OCI-LY1 (cell line): Measurements from ENCODE around the gene FCAMR.

Source experiments
- H2AFZ ChIP-seq: fragments of 200-600 bp; sonication (generic), shearing (Covaris generic); 2 replicates; pipeline ENCODE4 v1.6.0; 2014; ENCODE audit warnings: antibody characterized with exemption, mild to moderate bottlenecking, low read length
- H3F3A ChIP-seq: fragments of 200-600 bp; sonication (generic), shearing (Covaris generic); 2 replicates; pipeline ENCODE4 v1.6.0; 2014; ENCODE audit warnings: mild to moderate bottlenecking, antibody characterized with exemption, low read length, moderate library complexity; ENCODE audit not compliant: insufficient read depth
- H3K27ac ChIP-seq: fragments of 200-600 bp; sonication (generic); 2 replicates; pipeline ENCODE4 v1.5.1; 2014; ENCODE audit warnings: low read length, mixed run types, mild to moderate bottlenecking, low read depth; ENCODE audit not compliant: poor library complexity, severe bottlenecking
- H3K27me3 ChIP-seq: fragments of 200-600 bp; sonication (generic); 2 replicates; pipeline ENCODE4 v1.6.0; 2014; ENCODE audit warnings: antibody characterized with exemption, mild to moderate bottlenecking, low read length, moderate library complexity; ENCODE audit not compliant: insufficient read depth
- H3K36me3 ChIP-seq: fragments of 200-600 bp; sonication (generic); 2 replicates; pipeline ENCODE4 v1.6.1; 2014; ENCODE audit warnings: mild to moderate bottlenecking, antibody characterized with exemption, low read length, moderate library complexity, mixed read lengths; ENCODE audit not compliant: insufficient read depth
- H3K4me1 ChIP-seq: fragments of 200-600 bp; sonication (generic); 2 replicates; pipeline ENCODE4 v1.5.1; 2014; ENCODE audit warnings: mild to moderate bottlenecking, low read length, moderate library complexity; ENCODE audit not compliant: insufficient read depth, severe bottlenecking
- H3K4me2 ChIP-seq: fragments of 200-600 bp; sonication (generic), shearing (Covaris generic); 2 replicates; pipeline ENCODE4 v1.6.1; 2014; ENCODE audit warnings: low read length
- H3K4me3 ChIP-seq: fragments of 200-600 bp; sonication (generic); 2 replicates; pipeline ENCODE4 v1.5.1; 2014; ENCODE audit warnings: low read length, low read depth, mild to moderate bottlenecking, mixed read lengths; ENCODE audit not compliant: poor library complexity, severe bottlenecking
- H3K79me2 ChIP-seq: fragments of 200-600 bp; shearing (Covaris generic); 2 replicates; pipeline ENCODE4 v1.6.1; 2016; ENCODE audit warnings: mixed run types, low read length, mixed read lengths; ENCODE audit not compliant: insufficient read depth
- H3K9ac ChIP-seq: fragments of 200-600 bp; sonication (generic), shearing (Covaris generic); 2 replicates; pipeline ENCODE4 v1.6.1; 2014; ENCODE audit warnings: mild to moderate bottlenecking, low read length, mixed read lengths
- H3K9me2 ChIP-seq: fragments of 200-600 bp; sonication (generic), shearing (Covaris generic); 2 replicates; pipeline ENCODE4 v1.6.1; 2014; ENCODE audit warnings: low read depth, mild to moderate bottlenecking, low read length, mixed read lengths
- H3K9me3 ChIP-seq: fragments of 200-600 bp; shearing (Covaris generic); 2 replicates; pipeline ENCODE4 v1.6.1; 2014; ENCODE audit warnings: low read length, mixed read lengths
- H4K20me1 ChIP-seq: fragments of 200-600 bp; sonication (generic), shearing (Covaris generic); 2 replicates; pipeline ENCODE4 v1.6.0; 2016; ENCODE audit warnings: mild to moderate bottlenecking, low read length; ENCODE audit not compliant: insufficient read depth
- CTCF ChIP-seq: fragments of 200-600 bp; sonication (generic), shearing (Covaris generic); IDR thresholded peaks from 2 replicates; pipeline ENCODE4 v1.5.1; 2017; ENCODE audit warnings: mild to moderate bottlenecking, antibody characterized with exemption, low read length, moderate library complexity, mixed read lengths
- EZH2 ChIP-seq: fragments of 200-600 bp; sonication (generic), shearing (Covaris generic); IDR thresholded peaks from 2 replicates; pipeline ENCODE4 v1.8.0; 2017; ENCODE audit warnings: borderline replicate concordance, mixed run types, mild to moderate bottlenecking, antibody characterized with exemption, low read length, moderate library complexity, mixed read lengths

FCAMR gene

GRCh38 chr1:206963119-206963712 is 7.0 kb downstream of the FCAMR start:
- Histone ChIP-seq H3K4me3 (no peak overlapping the region), H3K4me1 (no peaks in the 10 kb centered on the region), H3K36me3 (no peaks in the 10 kb centered on the region), H3K9me2 (no peaks in the 10 kb centered on the region), H3F3A (no peaks in the 10 kb centered on the region), H3K79me2 (no peaks in the 10 kb centered on the region), H3K27ac (no peak overlapping the region), H3K9me3 (no peaks in the 10 kb centered on the region), H3K4me2 (no peak overlapping the region), H4K20me1 (no peaks in the 10 kb centered on the region), H3K27me3 (peaks cover 5% of the 10 kb centered on the region; the same call in 1 of the 2 replicates), H2AFZ (no peak overlapping the region), H3K9ac (no peak overlapping the region)
- no peak for TF ChIP-seq CTCF
- no peak for TF ChIP-seq EZH2

GRCh38 chr1:206962272-206962671 is 8.0 kb downstream of the FCAMR start:
- Histone ChIP-seq H3K27me3 (peaks cover 5% of the 10 kb centered on the region; the same call in 1 of the 2 replicates), H3K27ac (no peak overlapping the region), H3K9ac (no peak overlapping the region), H3K9me3 (no peaks in the 10 kb centered on the region), H2AFZ (no peak overlapping the region), H3K4me2 (no peak overlapping the region), H3K9me2 (no peaks in the 10 kb centered on the region), H3K79me2 (no peaks in the 10 kb centered on the region), H3F3A (no peaks in the 10 kb centered on the region), H4K20me1 (no peaks in the 10 kb centered on the region), H3K36me3 (no peaks in the 10 kb centered on the region), H3K4me1 (no peaks in the 10 kb centered on the region), H3K4me3 (no peak overlapping the region)
- TF ChIP-seq CTCF, result no peak
- TF ChIP-seq EZH2, result no peak

GRCh38 chr1:206961668-206962067 is 8.6 kb downstream of the FCAMR start:
- no peak overlapping the region for H3K27ac ChIP-seq
- H3K36me3 ChIP-seq, result no peaks in the 10 kb centered on the region
- no peaks in the 10 kb centered on the region for H3K79me2 ChIP-seq
- TF ChIP-seq CTCF, result no peak
- no peak for TF ChIP-seq EZH2
- no peaks in the 10 kb centered on the region for H3K4me1 ChIP-seq
- no peak overlapping the region for H3K4me3 ChIP-seq
- no peaks in the 10 kb centered on the region for H3K9me3 ChIP-seq
- peaks cover 5% of the 10 kb centered on the region; the same call in 1 of the 2 replicates for H3K27me3 ChIP-seq
- H4K20me1 ChIP-seq, result no peaks in the 10 kb centered on the region
- H3F3A ChIP-seq, result no peaks in the 10 kb centered on the region
- no peak overlapping the region for H3K9ac ChIP-seq
- H3K9me2 ChIP-seq, result no peaks in the 10 kb centered on the region
- no peak overlapping the region for H2AFZ ChIP-seq
- no peak overlapping the region for H3K4me2 ChIP-seq
